ENCODE data around the gene MOB4.

DNA sequence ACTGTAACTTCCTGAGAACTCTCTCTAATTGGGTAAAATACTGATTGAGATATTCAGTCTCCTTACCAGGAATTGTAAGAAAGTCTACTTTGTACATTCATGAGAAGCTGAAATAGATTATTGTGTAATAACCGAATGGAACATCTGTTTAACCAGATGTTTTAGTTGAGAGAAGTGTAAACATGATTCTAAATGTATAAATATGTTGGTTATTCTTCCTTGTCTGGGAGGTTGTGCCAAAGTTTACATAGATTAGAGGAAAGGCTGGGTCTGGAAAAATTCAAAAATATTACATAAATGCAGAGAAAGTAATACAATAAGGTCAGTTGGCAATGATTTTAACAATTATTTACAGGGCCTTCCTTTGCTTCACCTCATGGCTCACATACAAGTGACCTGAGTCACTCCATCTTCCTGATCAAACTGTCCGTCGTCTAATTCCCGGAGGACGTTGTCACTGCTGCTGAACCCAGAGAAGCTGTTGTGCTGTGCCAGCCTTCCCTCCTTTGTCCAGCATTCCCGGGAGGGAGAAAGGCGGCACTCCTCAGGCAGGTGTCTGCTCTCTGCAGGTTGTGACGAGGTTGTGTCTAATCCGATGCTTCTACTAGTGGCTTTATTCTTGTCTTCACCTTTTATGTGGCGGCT lies 55.9 kb downstream of the MOB4 start:
- no peak for TF ChIP-seq POLR2A (IDR thresholded peaks at IDR 0.05)
- TF ChIP-seq, protein P1, sequence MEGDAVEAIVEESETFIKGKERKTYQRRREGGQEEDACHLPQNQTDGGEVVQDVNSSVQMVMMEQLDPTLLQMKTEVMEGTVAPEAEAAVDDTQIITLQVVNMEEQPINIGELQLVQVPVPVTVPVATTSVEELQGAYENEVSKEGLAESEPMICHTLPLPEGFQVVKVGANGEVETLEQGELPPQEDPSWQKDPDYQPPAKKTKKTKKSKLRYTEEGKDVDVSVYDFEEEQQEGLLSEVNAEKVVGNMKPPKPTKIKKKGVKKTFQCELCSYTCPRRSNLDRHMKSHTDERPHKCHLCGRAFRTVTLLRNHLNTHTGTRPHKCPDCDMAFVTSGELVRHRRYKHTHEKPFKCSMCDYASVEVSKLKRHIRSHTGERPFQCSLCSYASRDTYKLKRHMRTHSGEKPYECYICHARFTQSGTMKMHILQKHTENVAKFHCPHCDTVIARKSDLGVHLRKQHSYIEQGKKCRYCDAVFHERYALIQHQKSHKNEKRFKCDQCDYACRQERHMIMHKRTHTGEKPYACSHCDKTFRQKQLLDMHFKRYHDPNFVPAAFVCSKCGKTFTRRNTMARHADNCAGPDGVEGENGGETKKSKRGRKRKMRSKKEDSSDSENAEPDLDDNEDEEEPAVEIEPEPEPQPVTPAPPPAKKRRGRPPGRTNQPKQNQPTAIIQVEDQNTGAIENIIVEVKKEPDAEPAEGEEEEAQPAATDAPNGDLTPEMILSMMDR (IDR thresholded peaks at IDR 0.05 in 4 of 5, conservative IDR thresholded peaks at IDR 0.05 in 1 of 5): no peak

All from gastrocnemius medialis (tissue), 4 donors.